SK-N-SH (cell line): Measurements from ENCODE around the gene MGLL. TPM values are rescaled to one million over a fixed set of nuclear protein-coding genes. Genes with fewer than 3 reads are reported as not detected.

Experiments
- CTCF ChIA-PET: fragments of 300-600, 350-600 bp; formaldehyde crosslinking; extraction: SDS; loops from one replicate; lab custom pipeline; 2021; lab: Yijun Ruan, JAX
- POLR2A ChIA-PET: fragments of 350-600 bp; sonication (Branson Sonifier 250); formaldehyde crosslinking; extraction: SDS; loops from one replicate; lab custom pipeline; 2020; ENCODE audit warnings: antibody characterized with exemption, inconsistent platforms; lab: Yijun Ruan, JAX
- DNase-seq: peaks from one replicate; pipeline ENCODE4 v3.0.0; 2012
- H2AFZ ChIP-seq: fragments of 200-600 bp; sonication (generic); 2 replicates; pipeline ENCODE4 v1.8.1; 2016; ENCODE audit warnings: antibody characterized with exemption, mild to moderate bottlenecking, low read depth
- H3F3A ChIP-seq: fragments of 200-600 bp; sonication (generic); replicated peaks from 2 replicates; pipeline ENCODE3; 2016; ENCODE audit warnings: antibody characterized with exemption, mild to moderate bottlenecking; ENCODE audit not compliant: insufficient read depth
- H3K27ac ChIP-seq, 2 experiments: fragments of 200-500 bp in 1 of 2; fragments of 200-600 bp in 1 of 2; sonication (Bioruptor generic) in 1 of 2; sonication (generic), shearing (Covaris generic) in 1 of 2; 2 replicates each; pipeline versions ENCODE4 v1.5.1 to v1.6.1; 2014 to 2016; ENCODE audit warnings: low read depth in 2 of 2, inconsistent platforms in 1 of 2, low read length in 1 of 2, mild to moderate bottlenecking in 1 of 2, mixed read lengths in 1 of 2
- H3K27me3 ChIP-seq: fragments of 200-600 bp; sonication (generic), shearing (Covaris generic); 2 replicates; pipeline ENCODE4 v1.6.1; 2016; ENCODE audit warnings: mixed run types; ENCODE audit not compliant: insufficient read depth
- H3K36me3 ChIP-seq, 2 experiments: fragments of 200-500 bp in 1 of 2; fragments of 200-600 bp in 1 of 2; sonication (Bioruptor generic) in 1 of 2; sonication (generic) in 1 of 2; replicated peaks in 1 of 2; 2 replicates each; pipeline versions ENCODE3 to v1.5.1; 2014 to 2016; ENCODE audit warnings: low read length in 1 of 2, mild to moderate bottlenecking in 1 of 2; ENCODE audit not compliant: insufficient read depth in 2 of 2, control insufficient read depth in 1 of 2
- H3K4me1 ChIP-seq, 2 experiments: fragments of 200-500 bp in 1 of 2; fragments of 200-600 bp in 1 of 2; sonication (Bioruptor generic) in 1 of 2; sonication (generic), shearing (Covaris generic) in 1 of 2; 2 replicates each; pipeline versions ENCODE4 v1.5.1 to v1.6.1; 2014 to 2016; ENCODE audit warnings: low read depth in 1 of 2, low read length in 1 of 2, mixed run types in 1 of 2; ENCODE audit not compliant: insufficient read depth in 2 of 2, control insufficient read depth in 1 of 2
- H3K4me2 ChIP-seq: fragments of 200-600 bp; sonication (generic), shearing (Covaris generic); 2 replicates; pipeline ENCODE4 v1.6.1; 2017; ENCODE audit warnings: mixed run types
- H3K4me3 ChIP-seq, 2 experiments: fragments of 200-500 bp in 1 of 2; fragments of 200-600 bp in 1 of 2; sonication (Bioruptor generic) in 1 of 2; sonication (generic), shearing (Covaris generic) in 1 of 2; 2 replicates each; pipeline versions ENCODE4 v1.5.1 to v1.8.1; 2014 to 2016; ENCODE audit warnings: low read depth in 2 of 2, inconsistent platforms in 1 of 2, low read length in 1 of 2, mild to moderate bottlenecking in 1 of 2, mixed read lengths in 1 of 2, moderate library complexity in 1 of 2
- H3K79me2 ChIP-seq: fragments of 200-600 bp; sonication (generic); 2 replicates; pipeline ENCODE4 v1.8.1; 2017; ENCODE audit warnings: mild to moderate bottlenecking; ENCODE audit not compliant: insufficient read depth
- H3K9ac ChIP-seq: fragments of 200-600 bp; sonication (generic); 2 replicates; pipeline ENCODE4 v1.6.1; 2017; ENCODE audit warnings: mixed run types
- H3K9me2 ChIP-seq: fragments of 200-600 bp; sonication (generic); 2 replicates; pipeline ENCODE4 v1.6.1; 2017; ENCODE audit warnings: mixed run types
- H3K9me3 ChIP-seq: fragments of 200-600 bp; sonication (generic); 2 replicates; pipeline ENCODE4 v1.6.1; 2017; ENCODE audit warnings: mixed run types, mild to moderate bottlenecking, moderate library complexity
- H4K20me1 ChIP-seq: fragments of 200-600 bp; sonication (generic); 2 replicates; pipeline ENCODE4 v1.6.1; 2017; ENCODE audit warnings: mild to moderate bottlenecking, mixed run types; ENCODE audit not compliant: insufficient read depth
- CHD2 ChIP-seq: fragments of 150-350 bp; IDR thresholded peaks from 2 replicates; pipeline ENCODE4 v1.6.1; 2018; ENCODE audit warnings: low read length; ENCODE audit not compliant: partially characterized antibody
- ELF1 ChIP-seq: IDR thresholded peaks from 2 replicates; pipeline ENCODE4 v1.4.0; 2012
- FOSL2 ChIP-seq: IDR thresholded peaks from 2 replicates; pipeline ENCODE4 v1.4.0; 2012; ENCODE audit warnings: low read depth, mild to moderate bottlenecking, moderate library complexity, borderline replicate concordance
- FOXM1 ChIP-seq: IDR thresholded peaks from 2 replicates; pipeline ENCODE4 v1.4.0; 2012; ENCODE audit warnings: low read depth, mild to moderate bottlenecking
- GABPA ChIP-seq: IDR thresholded peaks from 2 replicates; pipeline ENCODE4 v1.4.0; 2012; ENCODE audit warnings: low read depth, mild to moderate bottlenecking
- MEF2A ChIP-seq: IDR thresholded peaks from 2 replicates; pipeline ENCODE4 v1.4.0; 2012; ENCODE audit warnings: low read depth, borderline replicate concordance
- MXI1 ChIP-seq: IDR thresholded peaks from 2 replicates; pipeline ENCODE4 v1.6.1; 2012; ENCODE audit warnings: mild to moderate bottlenecking, low read depth, low read length, improper control_type of control experiment
- NFIC ChIP-seq: IDR thresholded peaks from 2 replicates; pipeline ENCODE4 v1.4.0; 2012; ENCODE audit warnings: borderline replicate concordance
- POLR2AphosphoS5 ChIP-seq: IDR thresholded peaks from 2 replicates; pipeline ENCODE4 v1.6.1; 2012; ENCODE audit warnings: low read depth, low read length
- SIN3A ChIP-seq: IDR thresholded peaks from 2 replicates; pipeline ENCODE4 v1.6.1; 2012; ENCODE audit warnings: low read depth, mild to moderate bottlenecking, low read length, moderate library complexity, borderline replicate concordance
- SMC3 ChIP-seq: IDR thresholded peaks from 2 replicates; pipeline ENCODE4 v1.6.1; 2012; ENCODE audit warnings: low read depth, low read length, improper control_type of control experiment
- TAF1 ChIP-seq: IDR thresholded peaks from 2 replicates; pipeline ENCODE4 v1.6.1; 2012; ENCODE audit warnings: low read depth, mild to moderate bottlenecking, low read length, moderate library complexity, borderline replicate concordance
- TCF12 ChIP-seq: IDR thresholded peaks from 2 replicates; pipeline ENCODE4 v1.4.0; 2012
- TEAD4 ChIP-seq: IDR thresholded peaks from 2 replicates; pipeline ENCODE4 v1.4.0; 2012; ENCODE audit warnings: mild to moderate bottlenecking, borderline replicate concordance; ENCODE audit not compliant: insufficient read depth
- WGBS: methylation state at CpG from one replicate; pipeline ENCODE4 v1.1.6; 2017; ENCODE audit warnings: low lambda C conversion rate; 5-methylcytosine and 5-hydroxymethylcytosine counted together
- polyA plus RNA-seq, 3 experiments: library from polyadenylated mRNA; depleted of rRNA; stranded (reverse); fragments of >200 nt; gene quantifications; 2 replicates each; pipeline ENCODE4 v1.2.3, GENCODE V29; 2012
- TF ChIP-seq, protein P1 (sequence below): IDR thresholded peaks from 2 replicates; pipeline ENCODE4 v1.6.1; 2012; ENCODE audit warnings: mild to moderate bottlenecking, low read depth, low read length, moderate library complexity
- TF ChIP-seq, protein P2 (sequence below): fragments of 150-350 bp; IDR thresholded peaks from 2 replicates; pipeline ENCODE4 v1.6.1; 2016; ENCODE audit warnings: mild to moderate bottlenecking, low read depth, low read length
- TF ChIP-seq, protein P3 (sequence below): IDR thresholded peaks from 2 replicates; pipeline ENCODE4; 2012
- TF ChIP-seq, protein P4 (sequence below): IDR thresholded peaks from 2 replicates; pipeline ENCODE4 v1.4.0; 2012; ENCODE audit warnings: low read depth, borderline replicate concordance
- TF ChIP-seq, protein P5 (sequence below): fragments of 150-350 bp; IDR thresholded peaks from 2 replicates; pipeline ENCODE4 v1.6.1; 2017; ENCODE audit warnings: antibody characterized with exemption, low read length, low read depth, borderline replicate concordance

MGLL gene
- polyA plus RNA-seq, 1 of the 3 experiments (the other 2 are of a cell fraction) = 2.2 TPM

DNA sequence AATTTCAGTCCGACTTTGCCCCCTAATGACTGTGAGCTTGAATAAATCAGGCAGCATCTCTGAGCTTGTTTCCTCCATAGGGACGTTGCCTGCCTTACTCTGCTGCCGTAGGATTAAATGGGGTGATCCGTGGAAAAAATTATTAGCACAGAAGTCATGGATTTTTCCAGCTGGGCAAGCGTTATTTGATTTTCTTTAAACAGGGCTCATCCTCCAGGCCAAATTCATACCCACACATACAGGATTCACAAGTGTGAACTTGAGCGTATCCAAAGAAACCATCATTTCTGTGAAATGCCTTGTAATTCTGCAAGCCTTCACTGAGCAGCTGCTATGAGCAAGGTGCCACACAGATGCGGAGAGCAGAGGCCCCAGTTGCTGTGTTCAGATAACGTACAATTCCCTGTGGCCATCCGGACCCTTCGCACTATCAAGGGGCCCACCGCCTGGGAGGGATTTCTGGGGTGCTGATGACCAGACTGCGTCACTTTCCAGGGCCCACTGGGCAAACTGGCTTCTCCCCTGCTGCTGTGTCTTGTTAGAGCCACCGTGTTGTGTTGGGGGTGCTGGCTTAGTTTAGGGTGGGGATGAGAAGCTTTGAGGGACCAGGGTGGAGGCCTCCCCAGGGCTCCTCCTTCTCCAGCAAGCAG, 61.4 kb downstream of the MGLL start:
- Histone ChIP-seq H3K36me3 (no peaks in the 10 kb centered on the region), H3K4me2 (no peak overlapping the region), H3K79me2 (no peaks in the 10 kb centered on the region), H3K4me1 (peaks cover 2 to 8% of the 10 kb centered on the region in 2 experiments; a peak in 2 of 4 replicates), H2AFZ (no peak overlapping the region), H3K9me3 (no peaks in the 10 kb centered on the region), H3K9ac (no peak overlapping the region), H3K27me3 (no peaks in the 10 kb centered on the region), H3F3A (no peaks in the 10 kb centered on the region), H3K27ac (no peak overlapping the region), H3K9me2 (no peaks in the 10 kb centered on the region), H3K4me3 (no peak overlapping the region), H4K20me1 (no peaks in the 10 kb centered on the region)
- TF ChIP-seq FOSL2 = no peak
- TF ChIP-seq, protein P1, sequence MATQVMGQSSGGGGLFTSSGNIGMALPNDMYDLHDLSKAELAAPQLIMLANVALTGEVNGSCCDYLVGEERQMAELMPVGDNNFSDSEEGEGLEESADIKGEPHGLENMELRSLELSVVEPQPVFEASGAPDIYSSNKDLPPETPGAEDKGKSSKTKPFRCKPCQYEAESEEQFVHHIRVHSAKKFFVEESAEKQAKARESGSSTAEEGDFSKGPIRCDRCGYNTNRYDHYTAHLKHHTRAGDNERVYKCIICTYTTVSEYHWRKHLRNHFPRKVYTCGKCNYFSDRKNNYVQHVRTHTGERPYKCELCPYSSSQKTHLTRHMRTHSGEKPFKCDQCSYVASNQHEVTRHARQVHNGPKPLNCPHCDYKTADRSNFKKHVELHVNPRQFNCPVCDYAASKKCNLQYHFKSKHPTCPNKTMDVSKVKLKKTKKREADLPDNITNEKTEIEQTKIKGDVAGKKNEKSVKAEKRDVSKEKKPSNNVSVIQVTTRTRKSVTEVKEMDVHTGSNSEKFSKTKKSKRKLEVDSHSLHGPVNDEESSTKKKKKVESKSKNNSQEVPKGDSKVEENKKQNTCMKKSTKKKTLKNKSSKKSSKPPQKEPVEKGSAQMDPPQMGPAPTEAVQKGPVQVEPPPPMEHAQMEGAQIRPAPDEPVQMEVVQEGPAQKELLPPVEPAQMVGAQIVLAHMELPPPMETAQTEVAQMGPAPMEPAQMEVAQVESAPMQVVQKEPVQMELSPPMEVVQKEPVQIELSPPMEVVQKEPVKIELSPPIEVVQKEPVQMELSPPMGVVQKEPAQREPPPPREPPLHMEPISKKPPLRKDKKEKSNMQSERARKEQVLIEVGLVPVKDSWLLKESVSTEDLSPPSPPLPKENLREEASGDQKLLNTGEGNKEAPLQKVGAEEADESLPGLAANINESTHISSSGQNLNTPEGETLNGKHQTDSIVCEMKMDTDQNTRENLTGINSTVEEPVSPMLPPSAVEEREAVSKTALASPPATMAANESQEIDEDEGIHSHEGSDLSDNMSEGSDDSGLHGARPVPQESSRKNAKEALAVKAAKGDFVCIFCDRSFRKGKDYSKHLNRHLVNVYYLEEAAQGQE = no peak
- TF ChIP-seq, protein P2, sequence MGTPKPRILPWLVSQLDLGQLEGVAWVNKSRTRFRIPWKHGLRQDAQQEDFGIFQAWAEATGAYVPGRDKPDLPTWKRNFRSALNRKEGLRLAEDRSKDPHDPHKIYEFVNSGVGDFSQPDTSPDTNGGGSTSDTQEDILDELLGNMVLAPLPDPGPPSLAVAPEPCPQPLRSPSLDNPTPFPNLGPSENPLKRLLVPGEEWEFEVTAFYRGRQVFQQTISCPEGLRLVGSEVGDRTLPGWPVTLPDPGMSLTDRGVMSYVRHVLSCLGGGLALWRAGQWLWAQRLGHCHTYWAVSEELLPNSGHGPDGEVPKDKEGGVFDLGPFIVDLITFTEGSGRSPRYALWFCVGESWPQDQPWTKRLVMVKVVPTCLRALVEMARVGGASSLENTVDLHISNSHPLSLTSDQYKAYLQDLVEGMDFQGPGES = no peak
- no peak for TF ChIP-seq MEF2A
- TF ChIP-seq SIN3A = no peak
- TF ChIP-seq MXI1 = no peak
- TF ChIP-seq TCF12 = no peak
- no peak for TF ChIP-seq GABPA
- TF ChIP-seq, protein P3, sequence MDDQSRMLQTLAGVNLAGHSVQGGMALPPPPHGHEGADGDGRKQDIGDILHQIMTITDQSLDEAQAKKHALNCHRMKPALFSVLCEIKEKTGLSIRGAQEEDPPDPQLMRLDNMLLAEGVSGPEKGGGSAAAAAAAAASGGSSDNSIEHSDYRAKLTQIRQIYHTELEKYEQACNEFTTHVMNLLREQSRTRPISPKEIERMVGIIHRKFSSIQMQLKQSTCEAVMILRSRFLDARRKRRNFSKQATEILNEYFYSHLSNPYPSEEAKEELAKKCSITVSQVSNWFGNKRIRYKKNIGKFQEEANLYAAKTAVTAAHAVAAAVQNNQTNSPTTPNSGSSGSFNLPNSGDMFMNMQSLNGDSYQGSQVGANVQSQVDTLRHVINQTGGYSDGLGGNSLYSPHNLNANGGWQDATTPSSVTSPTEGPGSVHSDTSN = no peak
- TF ChIP-seq FOXM1 = no peak
- TF ChIP-seq, protein P4, sequence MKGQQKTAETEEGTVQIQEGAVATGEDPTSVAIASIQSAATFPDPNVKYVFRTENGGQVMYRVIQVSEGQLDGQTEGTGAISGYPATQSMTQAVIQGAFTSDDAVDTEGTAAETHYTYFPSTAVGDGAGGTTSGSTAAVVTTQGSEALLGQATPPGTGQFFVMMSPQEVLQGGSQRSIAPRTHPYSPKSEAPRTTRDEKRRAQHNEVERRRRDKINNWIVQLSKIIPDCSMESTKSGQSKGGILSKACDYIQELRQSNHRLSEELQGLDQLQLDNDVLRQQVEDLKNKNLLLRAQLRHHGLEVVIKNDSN = no peak
- no peak for TF ChIP-seq TAF1
- TF ChIP-seq, protein P5, sequence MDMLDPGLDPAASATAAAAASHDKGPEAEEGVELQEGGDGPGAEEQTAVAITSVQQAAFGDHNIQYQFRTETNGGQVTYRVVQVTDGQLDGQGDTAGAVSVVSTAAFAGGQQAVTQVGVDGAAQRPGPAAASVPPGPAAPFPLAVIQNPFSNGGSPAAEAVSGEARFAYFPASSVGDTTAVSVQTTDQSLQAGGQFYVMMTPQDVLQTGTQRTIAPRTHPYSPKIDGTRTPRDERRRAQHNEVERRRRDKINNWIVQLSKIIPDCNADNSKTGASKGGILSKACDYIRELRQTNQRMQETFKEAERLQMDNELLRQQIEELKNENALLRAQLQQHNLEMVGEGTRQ = no peak
- TF ChIP-seq POLR2AphosphoS5 = no peak
- no peak for TF ChIP-seq TEAD4
- no peak for TF ChIP-seq ELF1
- TF ChIP-seq CHD2 = no peak
- no peak for TF ChIP-seq NFIC
- no peak for TF ChIP-seq SMC3
- no peak for DNase-seq
- WGBS = 88% methylated on average over 13 of the region's 13 CpGs
- ChIA-PET POLR2A (no interaction called here), CTCF (interaction anchor here (1.0 kb wide), 1 partner anchor 77 kb away, joined by 3 read pairs; no protein-coding TSS in a partner anchor)
